Measurements from ENCODE around the gene ELF3.

ELF3 gene

GRCh38 chr1:201985355-201985754, 25.0 kb upstream of the ELF3 start:
- no peak for TF ChIP-seq POLR2A (IDR thresholded peaks at IDR 0.05; ENCODE audit: low read depth, low read length)
- no peak for TF ChIP-seq POLR2AphosphoS5 (IDR thresholded peaks at IDR 0.05; ENCODE audit: low read depth, low read length)
- TF ChIP-seq TAF1 (IDR thresholded peaks at IDR 0.05; ENCODE audit: borderline replicate concordance, low read depth, low read length): no peak
- no peak for DNase-seq (ENCODE audit: insufficient read length)
- no peak for FAIRE-seq

GRCh38 chr1:201988601-201989000, 21.8 kb upstream of the ELF3 start:
- no peak for DNase-seq (ENCODE audit: insufficient read length)
- TF ChIP-seq TAF1 (IDR thresholded peaks at IDR 0.05; ENCODE audit: borderline replicate concordance, low read depth, low read length): no peak
- TF ChIP-seq POLR2AphosphoS5 (IDR thresholded peaks at IDR 0.05; ENCODE audit: low read depth, low read length): no peak
- no peak for TF ChIP-seq POLR2A (IDR thresholded peaks at IDR 0.05; ENCODE audit: low read depth, low read length)
- FAIRE-seq: no peak

GRCh38 chr1:201989354-201990128, 20.8 kb upstream of the ELF3 start:
- no peak for TF ChIP-seq POLR2A (IDR thresholded peaks at IDR 0.05; ENCODE audit: low read depth, low read length)
- TF ChIP-seq POLR2AphosphoS5 (IDR thresholded peaks at IDR 0.05; ENCODE audit: low read depth, low read length): no peak
- no peak for TF ChIP-seq TAF1 (IDR thresholded peaks at IDR 0.05; ENCODE audit: borderline replicate concordance, low read depth, low read length)
- FAIRE-seq: no peak
- no peak for DNase-seq (ENCODE audit: insufficient read length)

- no peak for TF ChIP-seq POLR2A (IDR thresholded peaks at IDR 0.05; ENCODE audit: low read depth, low read length)
- TF ChIP-seq POLR2AphosphoS5 (IDR thresholded peaks at IDR 0.05; ENCODE audit: low read depth, low read length): no peak
- no peak for TF ChIP-seq TAF1 (IDR thresholded peaks at IDR 0.05; ENCODE audit: borderline replicate concordance, low read depth, low read length)
- FAIRE-seq: no peak
- no peak for DNase-seq (ENCODE audit: insufficient read length)
Observed at GRCh38 chr1:201990427-201990826, 20.0 kb upstream of the ELF3 start.

- FAIRE-seq (peak; percentile 67), DNase-seq (ENCODE audit: insufficient read length) (no peak)
- TF ChIP-seq POLR2AphosphoS5 (IDR thresholded peaks at IDR 0.05; ENCODE audit: low read depth, low read length) (no peak), POLR2A (IDR thresholded peaks at IDR 0.05; ENCODE audit: low read depth, low read length) (no peak), TAF1 (IDR thresholded peaks at IDR 0.05; ENCODE audit: borderline replicate concordance, low read depth, low read length) (no peak)
Observed at GRCh38 chr1:201999625-202000238, 10.7 kb upstream of the ELF3 start.

- no peak for FAIRE-seq
- no peak for DNase-seq (ENCODE audit: insufficient read length)
- no peak for TF ChIP-seq POLR2AphosphoS5 (IDR thresholded peaks at IDR 0.05; ENCODE audit: low read depth, low read length)
- TF ChIP-seq TAF1 (IDR thresholded peaks at IDR 0.05; ENCODE audit: borderline replicate concordance, low read depth, low read length): no peak
- TF ChIP-seq POLR2A (IDR thresholded peaks at IDR 0.05; ENCODE audit: low read depth, low read length): no peak
Observed at GRCh38 chr1:202002507-202002906, 7.9 kb upstream of the ELF3 start.

GRCh38 chr1:202004711-202005110, 5.7 kb upstream of the ELF3 start:
- FAIRE-seq (no peak), DNase-seq (ENCODE audit: insufficient read length) (no peak)
- no peak for TF ChIP-seq POLR2A (IDR thresholded peaks at IDR 0.05; ENCODE audit: low read depth, low read length)
- no peak for TF ChIP-seq TAF1 (IDR thresholded peaks at IDR 0.05; ENCODE audit: borderline replicate concordance, low read depth, low read length)
- TF ChIP-seq POLR2AphosphoS5 (IDR thresholded peaks at IDR 0.05; ENCODE audit: low read depth, low read length): no peak

- TF ChIP-seq TAF1 (IDR thresholded peaks at IDR 0.05; ENCODE audit: borderline replicate concordance, low read depth, low read length) (no peak), POLR2AphosphoS5 (IDR thresholded peaks at IDR 0.05; ENCODE audit: low read depth, low read length) (no peak), POLR2A (IDR thresholded peaks at IDR 0.05; ENCODE audit: low read depth, low read length) (no peak)
- FAIRE-seq (no peak), DNase-seq (ENCODE audit: insufficient read length) (no peak)
Observed at GRCh38 chr1:202005958-202006357, 4.4 kb upstream of the ELF3 start.

- FAIRE-seq: no peak
- DNase-seq (ENCODE audit: insufficient read length): no peak
- TF ChIP-seq TAF1 (IDR thresholded peaks at IDR 0.05; ENCODE audit: borderline replicate concordance, low read depth, low read length) (no peak), POLR2A (IDR thresholded peaks at IDR 0.05; ENCODE audit: low read depth, low read length) (no peak)
Observed at GRCh38 chr1:202007304-202007703, 3.1 kb upstream of the ELF3 start.

- DNase-seq (ENCODE audit: insufficient read length) (no peak), FAIRE-seq (no peak)
- TF ChIP-seq POLR2A (IDR thresholded peaks at IDR 0.05; ENCODE audit: low read depth, low read length) (no peak), TAF1 (IDR thresholded peaks at IDR 0.05; ENCODE audit: borderline replicate concordance, low read depth, low read length) (no peak), POLR2AphosphoS5 (IDR thresholded peaks at IDR 0.05; ENCODE audit: low read depth, low read length) (no peak)
Observed at GRCh38 chr1:202007805-202008489, 2.4 kb upstream of the ELF3 start.

GRCh38 chr1:202009326-202010179, 834 bp upstream of the ELF3 start:
- TF ChIP-seq POLR2A (IDR thresholded peaks at IDR 0.05; ENCODE audit: low read depth, low read length) (no peak), POLR2AphosphoS5 (IDR thresholded peaks at IDR 0.05; ENCODE audit: low read depth, low read length) (no peak), TAF1 (IDR thresholded peaks at IDR 0.05; ENCODE audit: borderline replicate concordance, low read depth, low read length) (no peak)
- DNase-seq (ENCODE audit: insufficient read length): peak; percentile 61
- FAIRE-seq: peak; percentile 76

All from GM12892 (cell line).